ENCODE results near the gene NELL1. TPM values are rescaled to one million over a fixed set of nuclear protein-coding genes. Genes with fewer than 3 reads are reported as not detected.

NELL1 gene
- total RNA-seq, 1 donor from 2014 or later, result not detected

- no peaks in the 10 kb centered on the region for H4K20me1 ChIP-seq (ENCODE audit: low read depth)
- no peaks in the 10 kb centered on the region for H3F3A ChIP-seq (ENCODE audit: low read depth)
- H3K27ac ChIP-seq, result no peak overlapping the region
- Mint-ChIP-seq H3K9me3 (peaks cover 3% of the 10 kb centered on the region), H3K4me1 (no peaks in the 10 kb centered on the region), H3K4me3 (no peak overlapping the region), H3K27ac (no peak overlapping the region), H3K27me3 (ENCODE audit: insufficient read depth, low read depth) (no peaks in the 10 kb centered on the region), H3K36me3 (peaks cover 1% of the 10 kb centered on the region)
- H3K9me3 ChIP-seq (ENCODE audit: low read depth), result no peaks in the 10 kb centered on the region
- no peak for TF ChIP-seq EZH2phosphoT487 (IDR thresholded peaks at IDR 0.05)
- TF ChIP-seq EZH2 (IDR thresholded peaks at IDR 0.05), result no peak
- TF ChIP-seq CTCF (IDR thresholded peaks at IDR 0.05), result no peak
- H3K79me2 ChIP-seq (ENCODE audit: low read depth), result no peaks in the 10 kb centered on the region
- no peaks in the 10 kb centered on the region for H3K27me3 ChIP-seq
- no peak overlapping the region for H3K4me3 ChIP-seq
- no peaks in the 10 kb centered on the region for H3K4me1 ChIP-seq
- no peak overlapping the region for H3K4me2 ChIP-seq
- H3K9ac ChIP-seq, result no peak overlapping the region
- no peak for DNase-seq (ENCODE audit: low spot score)
- H3K36me3 ChIP-seq, result no peaks in the 10 kb centered on the region
- H2AFZ ChIP-seq (replicated peaks), result no peak overlapping the region
Measured at GRCh38 chr11:21040630-21041029, 371.2 kb downstream of the NELL1 start.

GRCh38 chr11:21048626-21049025, 379.2 kb downstream of the NELL1 start:
- H3K27me3 ChIP-seq, result no peaks in the 10 kb centered on the region
- no peak overlapping the region for H3K4me2 ChIP-seq
- no peak overlapping the region for H3K4me3 ChIP-seq
- no peaks in the 10 kb centered on the region for H4K20me1 ChIP-seq (ENCODE audit: low read depth)
- H3K27ac ChIP-seq, result no peak overlapping the region
- DNase-seq (ENCODE audit: low spot score), result no peak
- TF ChIP-seq EZH2phosphoT487 (IDR thresholded peaks at IDR 0.05) (no peak), CTCF (IDR thresholded peaks at IDR 0.05) (no peak), EZH2 (IDR thresholded peaks at IDR 0.05) (no peak)
- Mint-ChIP-seq H3K27ac (no peak overlapping the region), H3K27me3 (ENCODE audit: insufficient read depth, low read depth) (no peaks in the 10 kb centered on the region), H3K9me3 (no peaks in the 10 kb centered on the region), H3K36me3 (no peaks in the 10 kb centered on the region), H3K4me3 (no peak overlapping the region), H3K4me1 (peaks cover 10% of the 10 kb centered on the region)
- no peaks in the 10 kb centered on the region for H3F3A ChIP-seq (ENCODE audit: low read depth)
- H3K36me3 ChIP-seq, result no peaks in the 10 kb centered on the region
- peaks cover 12% of the 10 kb centered on the region for H3K4me1 ChIP-seq
- peak overlapping the region; percentile 76 for H2AFZ ChIP-seq (replicated peaks)
- no peak overlapping the region for H3K9ac ChIP-seq
- no peaks in the 10 kb centered on the region for H3K9me3 ChIP-seq (ENCODE audit: low read depth)
- no peaks in the 10 kb centered on the region for H3K79me2 ChIP-seq (ENCODE audit: low read depth)

GRCh38 chr11:21053466-21053865, 384.1 kb downstream of the NELL1 start:
- H4K20me1 ChIP-seq (ENCODE audit: low read depth), result no peaks in the 10 kb centered on the region
- no peaks in the 10 kb centered on the region for H3K36me3 ChIP-seq
- H3K9ac ChIP-seq, result no peak overlapping the region
- peaks cover 8% of the 10 kb centered on the region for H3K4me1 ChIP-seq
- no peaks in the 10 kb centered on the region for H3K9me3 ChIP-seq (ENCODE audit: low read depth)
- no peak overlapping the region for H3K4me3 Mint-ChIP-seq
- no peaks in the 10 kb centered on the region for H3K36me3 Mint-ChIP-seq
- no peak overlapping the region for H3K4me3 ChIP-seq
- no peak overlapping the region for H3K4me2 ChIP-seq
- H3K27ac ChIP-seq, result no peak overlapping the region
- H3K27me3 ChIP-seq, result no peaks in the 10 kb centered on the region
- DNase-seq (ENCODE audit: low spot score), result no peak
- no peaks in the 10 kb centered on the region for H3K27me3 Mint-ChIP-seq (ENCODE audit: insufficient read depth, low read depth)
- no peak overlapping the region for H2AFZ ChIP-seq (replicated peaks)
- no peaks in the 10 kb centered on the region for H3K79me2 ChIP-seq (ENCODE audit: low read depth)
- no peaks in the 10 kb centered on the region for H3F3A ChIP-seq (ENCODE audit: low read depth)
- no peaks in the 10 kb centered on the region for H3K9me3 Mint-ChIP-seq
- H3K4me1 Mint-ChIP-seq, result peaks cover 7% of the 10 kb centered on the region
- no peak overlapping the region for H3K27ac Mint-ChIP-seq
- TF ChIP-seq EZH2phosphoT487 (IDR thresholded peaks at IDR 0.05), result no peak
- TF ChIP-seq EZH2 (IDR thresholded peaks at IDR 0.05), result no peak
- no peak for TF ChIP-seq CTCF (IDR thresholded peaks at IDR 0.05)

All from neural progenitor cell (in vitro differentiated cells).